ENCODE data around the gene DR1. TPM values are rescaled to one million over a fixed set of nuclear protein-coding genes. Genes with fewer than 3 reads are reported as not detected.

Gene DR1
- total RNA-seq, 1 experiment from 2014 or later, result 87.3 TPM

- H3K27ac Mint-ChIP-seq, result no peak overlapping the region
- Histone ChIP-seq H2AK5ac (ENCODE audit: insufficient read length, low read length) (no peak overlapping the region), H3K56ac (ENCODE audit: insufficient read length, low read depth, low read length) (no peak overlapping the region), H3K79me1 (ENCODE audit: insufficient read depth, low read depth, low read length, poor library complexity, severe bottlenecking) (no peaks in the 10 kb centered on the region), H3K27ac (ENCODE audit: insufficient read length, low read depth, low read length) (no peak overlapping the region), H3K4me2 (ENCODE audit: insufficient read depth, insufficient read length, low read length) (no peak overlapping the region), H4K20me1 (ENCODE audit: control insufficient read depth, insufficient read depth, insufficient read length) (no peaks in the 10 kb centered on the region), H3K4ac (ENCODE audit: low read depth, low read length) (no peak overlapping the region), H3K9me3 (ENCODE audit: control insufficient read depth, low read depth, low read length) (no peaks in the 10 kb centered on the region), H3K23me2 (ENCODE audit: insufficient read length, low read depth, low read length, poor library complexity, severe bottlenecking) (no peaks in the 10 kb centered on the region), H3K79me2 (ENCODE audit: insufficient read depth, low read length) (no peaks in the 10 kb centered on the region; the same call in 1 of the 2 replicates), H2BK120ac (ENCODE audit: low read depth, low read length, poor library complexity, severe bottlenecking) (no peak overlapping the region), H3K4me1 (ENCODE audit: insufficient read depth, low read length) (no peaks in the 10 kb centered on the region), H4K5ac (ENCODE audit: insufficient read length, low read depth, low read length) (no peak overlapping the region), H2AFZ (ENCODE audit: low read length) (no peak overlapping the region), H3K23ac (ENCODE audit: insufficient read length, low read depth, low read length) (no peak overlapping the region), H2BK12ac (ENCODE audit: insufficient read length, low read depth, low read length) (no peak overlapping the region), H3K9ac (ENCODE audit: extremely low read depth, insufficient read length, low read length) (no peak overlapping the region), H3K27me3 (ENCODE audit: insufficient read depth, low read length) (no peaks in the 10 kb centered on the region), H3T11ph (ENCODE audit: low read length) (no peak overlapping the region), H2BK15ac (ENCODE audit: low read depth, low read length) (no peak overlapping the region), H2BK20ac (ENCODE audit: low read depth, low read length, poor library complexity, severe bottlenecking) (no peak overlapping the region), H4K8ac (replicated peaks; ENCODE audit: insufficient read length, low read depth, low read length) (no peak overlapping the region), H4K91ac (ENCODE audit: insufficient read length, low read depth, low read length) (no peak overlapping the region), H2BK5ac (ENCODE audit: insufficient read length, low read length) (no peak overlapping the region), H3K18ac (ENCODE audit: insufficient read length, low read depth, low read length) (no peak overlapping the region), H3K14ac (ENCODE audit: insufficient read depth, low read length) (no peak overlapping the region)
- no CpG with 5 or more reads among the region's 2 CpGs for WGBS (ENCODE audit: extremely low coverage, insufficient read length, low lambda C conversion rate)
- peaks cover 1 to 24% (median 12%) of the 10 kb centered on the region in 3 experiments for H3K36me3 Mint-ChIP-seq (ENCODE audit: insufficient read depth in 1 of 3, low read depth in 3 of 3)
- no peak overlapping the region for H3K4me3 Mint-ChIP-seq
- H3K4me1 Mint-ChIP-seq, result no peaks in the 10 kb centered on the region
- DNase-seq, result no peak
- H3K9me3 Mint-ChIP-seq, result peaks cover 9 to 13% of the 10 kb centered on the region in 2 experiments
- TF ChIP-seq, protein P1, sequence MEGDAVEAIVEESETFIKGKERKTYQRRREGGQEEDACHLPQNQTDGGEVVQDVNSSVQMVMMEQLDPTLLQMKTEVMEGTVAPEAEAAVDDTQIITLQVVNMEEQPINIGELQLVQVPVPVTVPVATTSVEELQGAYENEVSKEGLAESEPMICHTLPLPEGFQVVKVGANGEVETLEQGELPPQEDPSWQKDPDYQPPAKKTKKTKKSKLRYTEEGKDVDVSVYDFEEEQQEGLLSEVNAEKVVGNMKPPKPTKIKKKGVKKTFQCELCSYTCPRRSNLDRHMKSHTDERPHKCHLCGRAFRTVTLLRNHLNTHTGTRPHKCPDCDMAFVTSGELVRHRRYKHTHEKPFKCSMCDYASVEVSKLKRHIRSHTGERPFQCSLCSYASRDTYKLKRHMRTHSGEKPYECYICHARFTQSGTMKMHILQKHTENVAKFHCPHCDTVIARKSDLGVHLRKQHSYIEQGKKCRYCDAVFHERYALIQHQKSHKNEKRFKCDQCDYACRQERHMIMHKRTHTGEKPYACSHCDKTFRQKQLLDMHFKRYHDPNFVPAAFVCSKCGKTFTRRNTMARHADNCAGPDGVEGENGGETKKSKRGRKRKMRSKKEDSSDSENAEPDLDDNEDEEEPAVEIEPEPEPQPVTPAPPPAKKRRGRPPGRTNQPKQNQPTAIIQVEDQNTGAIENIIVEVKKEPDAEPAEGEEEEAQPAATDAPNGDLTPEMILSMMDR (conservative IDR thresholded peaks at IDR 0.05), result no peak
- H3K27me3 Mint-ChIP-seq (ENCODE audit: low read depth), result no peaks in the 10 kb centered on the region
Measured at GRCh38 chr1:93317943-93318342, 27.8 kb upstream of the DR1 start.

All from H9 (cell line).